Measurements from ENCODE around the gene NTMT2.

DNA sequence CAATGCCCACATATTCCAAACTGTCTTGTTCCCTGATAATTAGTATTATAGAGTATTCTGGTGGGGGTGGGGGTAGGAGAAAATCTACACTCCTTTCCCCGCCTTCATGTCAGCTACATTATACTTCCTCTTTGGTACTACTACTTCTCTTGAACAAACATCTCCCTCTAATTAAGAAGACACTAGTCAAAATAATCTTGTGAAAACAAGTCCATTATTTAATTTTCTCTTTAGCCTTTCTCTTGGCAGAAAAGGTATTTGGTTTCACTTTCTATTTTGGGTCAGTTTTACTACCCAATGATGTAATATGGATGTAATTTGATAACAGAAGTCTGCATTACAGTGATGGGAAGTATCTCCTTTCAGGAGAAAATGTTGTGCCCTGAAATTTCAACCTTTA, 22.5 kb downstream of the NTMT2 start:
- TF ChIP-seq, protein P1, sequence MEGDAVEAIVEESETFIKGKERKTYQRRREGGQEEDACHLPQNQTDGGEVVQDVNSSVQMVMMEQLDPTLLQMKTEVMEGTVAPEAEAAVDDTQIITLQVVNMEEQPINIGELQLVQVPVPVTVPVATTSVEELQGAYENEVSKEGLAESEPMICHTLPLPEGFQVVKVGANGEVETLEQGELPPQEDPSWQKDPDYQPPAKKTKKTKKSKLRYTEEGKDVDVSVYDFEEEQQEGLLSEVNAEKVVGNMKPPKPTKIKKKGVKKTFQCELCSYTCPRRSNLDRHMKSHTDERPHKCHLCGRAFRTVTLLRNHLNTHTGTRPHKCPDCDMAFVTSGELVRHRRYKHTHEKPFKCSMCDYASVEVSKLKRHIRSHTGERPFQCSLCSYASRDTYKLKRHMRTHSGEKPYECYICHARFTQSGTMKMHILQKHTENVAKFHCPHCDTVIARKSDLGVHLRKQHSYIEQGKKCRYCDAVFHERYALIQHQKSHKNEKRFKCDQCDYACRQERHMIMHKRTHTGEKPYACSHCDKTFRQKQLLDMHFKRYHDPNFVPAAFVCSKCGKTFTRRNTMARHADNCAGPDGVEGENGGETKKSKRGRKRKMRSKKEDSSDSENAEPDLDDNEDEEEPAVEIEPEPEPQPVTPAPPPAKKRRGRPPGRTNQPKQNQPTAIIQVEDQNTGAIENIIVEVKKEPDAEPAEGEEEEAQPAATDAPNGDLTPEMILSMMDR (IDR thresholded peaks at IDR 0.05), result no peak
- TF ChIP-seq SIN3A (IDR thresholded peaks at IDR 0.05; ENCODE audit: borderline replicate concordance, insufficient read depth, low read depth, low read length) (no peak), POLR2AphosphoS5 (IDR thresholded peaks at IDR 0.05; ENCODE audit: low read depth, low read length) (no peak), TCF7L2 (IDR thresholded peaks at IDR 0.05; ENCODE audit: low read depth, low read length) (no peak)
- TF ChIP-seq, protein P2, sequence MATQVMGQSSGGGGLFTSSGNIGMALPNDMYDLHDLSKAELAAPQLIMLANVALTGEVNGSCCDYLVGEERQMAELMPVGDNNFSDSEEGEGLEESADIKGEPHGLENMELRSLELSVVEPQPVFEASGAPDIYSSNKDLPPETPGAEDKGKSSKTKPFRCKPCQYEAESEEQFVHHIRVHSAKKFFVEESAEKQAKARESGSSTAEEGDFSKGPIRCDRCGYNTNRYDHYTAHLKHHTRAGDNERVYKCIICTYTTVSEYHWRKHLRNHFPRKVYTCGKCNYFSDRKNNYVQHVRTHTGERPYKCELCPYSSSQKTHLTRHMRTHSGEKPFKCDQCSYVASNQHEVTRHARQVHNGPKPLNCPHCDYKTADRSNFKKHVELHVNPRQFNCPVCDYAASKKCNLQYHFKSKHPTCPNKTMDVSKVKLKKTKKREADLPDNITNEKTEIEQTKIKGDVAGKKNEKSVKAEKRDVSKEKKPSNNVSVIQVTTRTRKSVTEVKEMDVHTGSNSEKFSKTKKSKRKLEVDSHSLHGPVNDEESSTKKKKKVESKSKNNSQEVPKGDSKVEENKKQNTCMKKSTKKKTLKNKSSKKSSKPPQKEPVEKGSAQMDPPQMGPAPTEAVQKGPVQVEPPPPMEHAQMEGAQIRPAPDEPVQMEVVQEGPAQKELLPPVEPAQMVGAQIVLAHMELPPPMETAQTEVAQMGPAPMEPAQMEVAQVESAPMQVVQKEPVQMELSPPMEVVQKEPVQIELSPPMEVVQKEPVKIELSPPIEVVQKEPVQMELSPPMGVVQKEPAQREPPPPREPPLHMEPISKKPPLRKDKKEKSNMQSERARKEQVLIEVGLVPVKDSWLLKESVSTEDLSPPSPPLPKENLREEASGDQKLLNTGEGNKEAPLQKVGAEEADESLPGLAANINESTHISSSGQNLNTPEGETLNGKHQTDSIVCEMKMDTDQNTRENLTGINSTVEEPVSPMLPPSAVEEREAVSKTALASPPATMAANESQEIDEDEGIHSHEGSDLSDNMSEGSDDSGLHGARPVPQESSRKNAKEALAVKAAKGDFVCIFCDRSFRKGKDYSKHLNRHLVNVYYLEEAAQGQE (IDR thresholded peaks at IDR 0.05; ENCODE audit: insufficient read depth in 1 of 2, low read depth in 2 of 2, low read length in 1 of 2), result no peak

Measured in Panc1 (cell line).